ENCODE data around the gene DSTN.

Gene DSTN

GRCh38 chr20:17613328-17614175, 43.7 kb downstream of the DSTN start:
- no peak for DNase-seq

- DNase-seq = no peak
Observed at GRCh38 chr20:17614176-17614811, 44.4 kb downstream of the DSTN start.

GRCh38 chr20:17614812-17615644, 45.2 kb downstream of the DSTN start:
- DNase-seq = no peak

GRCh38 chr20:17615645-17616479, 46.0 kb downstream of the DSTN start:
- no peak for DNase-seq

- no peak for DNase-seq
Observed at GRCh38 chr20:17616480-17617211, 46.8 kb downstream of the DSTN start.

- peak; percentile 53 for DNase-seq
Observed at GRCh38 chr20:17617212-17617867, 47.5 kb downstream of the DSTN start.

GRCh38 chr20:17617868-17618672, 48.2 kb downstream of the DSTN start:
- DNase-seq = no peak

- no peak for DNase-seq
Observed at GRCh38 chr20:17618673-17619013, 48.8 kb downstream of the DSTN start.

- no peak for DNase-seq
Observed at GRCh38 chr20:17619351-17620093, 49.6 kb downstream of the DSTN start.

- DNase-seq = no peak
Observed at GRCh38 chr20:17620371-17621228, 50.7 kb downstream of the DSTN start.

GRCh38 chr20:17621229-17621968, 51.5 kb downstream of the DSTN start:
- no peak for DNase-seq

- peak; percentile 5 for DNase-seq
Observed at GRCh38 chr20:17622086-17622850, 52.4 kb downstream of the DSTN start.

GRCh38 chr20:17622851-17623508, 53.1 kb downstream of the DSTN start:
- peak; percentile 5 for DNase-seq

- DNase-seq = no peak
Observed at GRCh38 chr20:17624070-17624469, 54.2 kb downstream of the DSTN start.

GRCh38 chr20:17624551-17625245, 54.8 kb downstream of the DSTN start:
- peak; percentile 6 for DNase-seq

Data from activated naive CD4-positive, alpha-beta T cell treated with anti-CD3 and anti-CD28 coated beads, Interleukin-2, amount 50 U/mL, for 16 hours (primary cell).